GM18499 (cell line): ENCODE results near the gene RANBP2.
"Not testable (repeated sequence)": the region's sequence is repeated elsewhere in the genome, so short reads cannot be mapped to it uniquely, and the experiment has no call there.

Experiments used
- ATAC-seq: cut with Tn5 transposase; IDR thresholded peaks from one replicate; pipeline ENCODE4 v1.9.1; 2021; ENCODE audit warnings: moderate number of reproducible peaks; ENCODE audit not compliant: insufficient read depth, unreplicated experiment

The RANBP2 gene

GRCh38 chr2:108767859-108768258 is 48.6 kb downstream of the RANBP2 start:
- ATAC-seq: not testable (repeated sequence)

GRCh38 chr2:108776475-108776874 is 57.2 kb downstream of the RANBP2 start:
- ATAC-seq: peak; percentile 79

GRCh38 chr2:108778857-108779256 is 59.6 kb downstream of the RANBP2 start:
- no peak for ATAC-seq

GRCh38 chr2:108786008-108786353 is 66.7 kb downstream of the RANBP2 start:
- no peak for ATAC-seq

GRCh38 chr2:108786354-108787215 is 67.3 kb downstream of the RANBP2 start, which contains the start of gene CCDC138:
TSS of gene CCDC138 (plus strand) at chr2:108786771. CDS start at chr2:108786823, 52 bp downstream.
- ATAC-seq: peak; percentile 87

- no peak for ATAC-seq
Observed at GRCh38 chr2:108787216-108787541, 67.9 kb downstream of the RANBP2 start.

- ATAC-seq: no peak
Observed at GRCh38 chr2:108803045-108803736, 83.9 kb downstream of the RANBP2 start.

- no peak for ATAC-seq
Observed at GRCh38 chr2:108805032-108805431, 85.8 kb downstream of the RANBP2 start.

- ATAC-seq: no peak
Observed at GRCh38 chr2:108805782-108806181, 86.5 kb downstream of the RANBP2 start.

GRCh38 chr2:108806371-108807113 is 87.3 kb downstream of the RANBP2 start:
- ATAC-seq: no peak

- no peak for ATAC-seq
Observed at GRCh38 chr2:108809936-108810335, 90.7 kb downstream of the RANBP2 start.

GRCh38 chr2:108810993-108811957 is 92.0 kb downstream of the RANBP2 start:
- no peak for ATAC-seq

- ATAC-seq: no peak
Observed at GRCh38 chr2:108813732-108814131, 94.5 kb downstream of the RANBP2 start.

GRCh38 chr2:108820482-108820881 is 101.2 kb downstream of the RANBP2 start:
- ATAC-seq: no peak

- no peak for ATAC-seq
Observed at GRCh38 chr2:108823286-108823685, 104.0 kb downstream of the RANBP2 start.

- ATAC-seq: no peak
Observed at GRCh38 chr2:108824316-108825070, 105.2 kb downstream of the RANBP2 start.

GRCh38 chr2:108825254-108825653 is 106.0 kb downstream of the RANBP2 start:
- no peak for ATAC-seq

- ATAC-seq: no peak
Observed at GRCh38 chr2:108825736-108826135, 106.5 kb downstream of the RANBP2 start.
